Measurements from ENCODE around the gene STK26. TPM values are rescaled to one million over a fixed set of nuclear protein-coding genes. Genes with fewer than 3 reads are reported as not detected.
A peak's percentile ranks its signal among the peaks of the same experiment; 100 is the strongest.

The STK26 gene
- total RNA-seq, 1 experiment from 2014 or later = 49.5 TPM

GRCh38 chrX:132059973-132060540, 37.0 kb downstream of the STK26 start:
- H3K27ac ChIP-seq (ENCODE audit: low read length) = no peak overlapping the region
- H3K9me2 ChIP-seq (replicated peaks; ENCODE audit: insufficient read depth, low read length) = no peaks in the 10 kb centered on the region
- DNase-seq = no peak
- no peak overlapping the region for H3K9ac ChIP-seq (ENCODE audit: low read length)
- H3K36me3 ChIP-seq (ENCODE audit: insufficient read depth, low read length) = no peaks in the 10 kb centered on the region
- H2AFZ ChIP-seq (ENCODE audit: low read length) = no peak overlapping the region
- H4K20me1 ChIP-seq (ENCODE audit: insufficient read depth, low read depth, low read length) = no peaks in the 10 kb centered on the region
- no peak overlapping the region for H3K4me3 ChIP-seq (ENCODE audit: low read length)
- H3K27me3 ChIP-seq (ENCODE audit: low read length) = no peaks in the 10 kb centered on the region
- peaks cover 5% of the 10 kb centered on the region; the same call in 1 of the 2 replicates for H3K4me1 ChIP-seq (ENCODE audit: low read length)
- H3K79me2 ChIP-seq (ENCODE audit: low read length) = peaks cover 29% of the 10 kb centered on the region
- H3K4me2 ChIP-seq (ENCODE audit: low read depth, low read length, poor library complexity, severe bottlenecking) = no peak overlapping the region
- H3K9me3 ChIP-seq (ENCODE audit: low read length) = no peaks in the 10 kb centered on the region

GRCh38 chrX:132063334-132063733, 40.2 kb downstream of the STK26 start:
- Histone ChIP-seq H3K4me3 (ENCODE audit: low read length) (no peak overlapping the region), H3K9me2 (replicated peaks; ENCODE audit: insufficient read depth, low read length) (no peaks in the 10 kb centered on the region), H3K27me3 (ENCODE audit: low read length) (no peaks in the 10 kb centered on the region), H3K36me3 (ENCODE audit: insufficient read depth, low read length) (no peaks in the 10 kb centered on the region), H3K27ac (ENCODE audit: low read length) (no peak overlapping the region), H3K9me3 (ENCODE audit: low read length) (no peaks in the 10 kb centered on the region), H3K4me1 (ENCODE audit: low read length) (peaks cover 11% of the 10 kb centered on the region; the same call in 1 of the 2 replicates), H3K4me2 (ENCODE audit: low read depth, low read length, poor library complexity, severe bottlenecking) (no peak overlapping the region), H3K9ac (ENCODE audit: low read length) (no peak overlapping the region), H3K79me2 (ENCODE audit: low read length) (peaks cover 4% of the 10 kb centered on the region; the same call in 1 of the 2 replicates), H4K20me1 (ENCODE audit: insufficient read depth, low read depth, low read length) (no peaks in the 10 kb centered on the region), H2AFZ (ENCODE audit: low read length) (no peak overlapping the region)
- DNase-seq = no peak

- H2AFZ ChIP-seq (ENCODE audit: low read length) = no peak overlapping the region
- no peaks in the 10 kb centered on the region for H4K20me1 ChIP-seq (ENCODE audit: insufficient read depth, low read depth, low read length)
- peaks cover 11% of the 10 kb centered on the region; the same call in 1 of the 2 replicates for H3K4me1 ChIP-seq (ENCODE audit: low read length)
- H3K9me3 ChIP-seq (ENCODE audit: low read length) = no peaks in the 10 kb centered on the region
- no peak overlapping the region for H3K4me3 ChIP-seq (ENCODE audit: low read length)
- H3K36me3 ChIP-seq (ENCODE audit: insufficient read depth, low read length) = no peaks in the 10 kb centered on the region
- no peak overlapping the region for H3K9ac ChIP-seq (ENCODE audit: low read length)
- DNase-seq = peak; percentile 42
- no peak overlapping the region for H3K27ac ChIP-seq (ENCODE audit: low read length)
- no peaks in the 10 kb centered on the region for H3K27me3 ChIP-seq (ENCODE audit: low read length)
- H3K4me2 ChIP-seq (ENCODE audit: low read depth, low read length, poor library complexity, severe bottlenecking) = no peak overlapping the region
- peaks cover 4% of the 10 kb centered on the region; the same call in 1 of the 2 replicates for H3K79me2 ChIP-seq (ENCODE audit: low read length)
- H3K9me2 ChIP-seq (replicated peaks; ENCODE audit: insufficient read depth, low read length) = no peaks in the 10 kb centered on the region
These were observed 40.8 kb downstream of the STK26 start for GRCh38 chrX:132063862-132064261.

GRCh38 chrX:132068405-132068804, 45.3 kb downstream of the STK26 start:
- no peaks in the 10 kb centered on the region; the same call in 1 of the 2 replicates for H3K36me3 ChIP-seq (ENCODE audit: insufficient read depth, low read length)
- H3K4me3 ChIP-seq (ENCODE audit: low read length) = no peak overlapping the region
- H4K20me1 ChIP-seq (ENCODE audit: insufficient read depth, low read depth, low read length) = no peaks in the 10 kb centered on the region
- 0 out of 2 replicates have a peak, but pooled peaks cover 6% of the 10 kb centered on the region for H3K4me1 ChIP-seq (ENCODE audit: low read length)
- H3K79me2 ChIP-seq (ENCODE audit: low read length) = no peaks in the 10 kb centered on the region
- no peaks in the 10 kb centered on the region for H3K9me2 ChIP-seq (replicated peaks; ENCODE audit: insufficient read depth, low read length)
- no peaks in the 10 kb centered on the region for H3K27me3 ChIP-seq (ENCODE audit: low read length)
- no peak for DNase-seq
- H3K9ac ChIP-seq (ENCODE audit: low read length) = no peak overlapping the region
- no peak overlapping the region for H3K27ac ChIP-seq (ENCODE audit: low read length)
- no peaks in the 10 kb centered on the region for H3K9me3 ChIP-seq (ENCODE audit: low read length)
- H2AFZ ChIP-seq (ENCODE audit: low read length) = no peak overlapping the region
- H3K4me2 ChIP-seq (ENCODE audit: low read depth, low read length, poor library complexity, severe bottlenecking) = no peak overlapping the region

GRCh38 chrX:132071254-132071653, 48.2 kb downstream of the STK26 start:
- H3K27ac ChIP-seq (ENCODE audit: low read length) = no peak overlapping the region
- H3K9ac ChIP-seq (ENCODE audit: low read length) = no peak overlapping the region
- H3K9me3 ChIP-seq (ENCODE audit: low read length) = no peaks in the 10 kb centered on the region
- DNase-seq = peak; percentile 51
- H3K4me1 ChIP-seq (ENCODE audit: low read length) = 0 out of 2 replicates have a peak, but pooled peaks cover 6% of the 10 kb centered on the region
- no peaks in the 10 kb centered on the region for H3K79me2 ChIP-seq (ENCODE audit: low read length)
- H3K4me3 ChIP-seq (ENCODE audit: low read length) = no peak overlapping the region
- H3K4me2 ChIP-seq (ENCODE audit: low read depth, low read length, poor library complexity, severe bottlenecking) = no peak overlapping the region
- H3K9me2 ChIP-seq (replicated peaks; ENCODE audit: insufficient read depth, low read length) = no peaks in the 10 kb centered on the region
- no peaks in the 10 kb centered on the region; the same call in 1 of the 2 replicates for H3K36me3 ChIP-seq (ENCODE audit: insufficient read depth, low read length)
- no peak overlapping the region for H2AFZ ChIP-seq (ENCODE audit: low read length)
- no peaks in the 10 kb centered on the region for H4K20me1 ChIP-seq (ENCODE audit: insufficient read depth, low read depth, low read length)
- no peaks in the 10 kb centered on the region for H3K27me3 ChIP-seq (ENCODE audit: low read length)

- Histone ChIP-seq H3K36me3 (ENCODE audit: insufficient read depth, low read length) (no peaks in the 10 kb centered on the region; the same call in 1 of the 2 replicates), H3K9me3 (ENCODE audit: low read length) (no peaks in the 10 kb centered on the region), H3K4me1 (ENCODE audit: low read length) (no peaks in the 10 kb centered on the region), H3K9me2 (replicated peaks; ENCODE audit: insufficient read depth, low read length) (no peaks in the 10 kb centered on the region), H3K9ac (ENCODE audit: low read length) (no peak overlapping the region), H3K4me2 (ENCODE audit: low read depth, low read length, poor library complexity, severe bottlenecking) (no peak overlapping the region), H3K4me3 (ENCODE audit: low read length) (no peak overlapping the region), H4K20me1 (ENCODE audit: insufficient read depth, low read depth, low read length) (no peaks in the 10 kb centered on the region), H3K27me3 (ENCODE audit: low read length) (no peaks in the 10 kb centered on the region), H3K27ac (ENCODE audit: low read length) (no peak overlapping the region), H2AFZ (ENCODE audit: low read length) (no peak overlapping the region), H3K79me2 (ENCODE audit: low read length) (no peaks in the 10 kb centered on the region)
- no peak for DNase-seq
These were observed 54.3 kb downstream of the STK26 start for GRCh38 chrX:132077414-132077813.

- no peaks in the 10 kb centered on the region for H3K4me1 ChIP-seq (ENCODE audit: low read length)
- H3K36me3 ChIP-seq (ENCODE audit: insufficient read depth, low read length) = no peaks in the 10 kb centered on the region; the same call in 1 of the 2 replicates
- H3K9me3 ChIP-seq (ENCODE audit: low read length) = no peaks in the 10 kb centered on the region
- no peak overlapping the region for H3K4me2 ChIP-seq (ENCODE audit: low read depth, low read length, poor library complexity, severe bottlenecking)
- no peaks in the 10 kb centered on the region for H3K79me2 ChIP-seq (ENCODE audit: low read length)
- H3K27me3 ChIP-seq (ENCODE audit: low read length) = no peaks in the 10 kb centered on the region
- H2AFZ ChIP-seq (ENCODE audit: low read length) = no peak overlapping the region
- DNase-seq = no peak
- H3K9me2 ChIP-seq (replicated peaks; ENCODE audit: insufficient read depth, low read length) = no peaks in the 10 kb centered on the region
- no peak overlapping the region for H3K4me3 ChIP-seq (ENCODE audit: low read length)
- H3K27ac ChIP-seq (ENCODE audit: low read length) = no peak overlapping the region
- H3K9ac ChIP-seq (ENCODE audit: low read length) = no peak overlapping the region
- H4K20me1 ChIP-seq (ENCODE audit: insufficient read depth, low read depth, low read length) = no peaks in the 10 kb centered on the region
These were observed 54.8 kb downstream of the STK26 start for GRCh38 chrX:132077912-132078311.

GRCh38 chrX:132085786-132086185, 62.7 kb downstream of the STK26 start:
- Histone ChIP-seq H3K4me3 (ENCODE audit: low read length) (no peak overlapping the region), H3K36me3 (ENCODE audit: insufficient read depth, low read length) (no peaks in the 10 kb centered on the region), H2AFZ (ENCODE audit: low read length) (no peak overlapping the region), H3K9me3 (ENCODE audit: low read length) (no peaks in the 10 kb centered on the region), H3K4me2 (ENCODE audit: low read depth, low read length, poor library complexity, severe bottlenecking) (no peak overlapping the region), H3K9me2 (replicated peaks; ENCODE audit: insufficient read depth, low read length) (no peaks in the 10 kb centered on the region), H3K4me1 (ENCODE audit: low read length) (peaks cover 2% of the 10 kb centered on the region; the same call in 1 of the 2 replicates), H3K79me2 (ENCODE audit: low read length) (no peaks in the 10 kb centered on the region), H3K9ac (ENCODE audit: low read length) (no peak overlapping the region), H4K20me1 (ENCODE audit: insufficient read depth, low read depth, low read length) (no peaks in the 10 kb centered on the region), H3K27me3 (ENCODE audit: low read length) (no peaks in the 10 kb centered on the region), H3K27ac (ENCODE audit: low read length) (no peak overlapping the region)
- no peak for DNase-seq

Data from Karpas-422 (cell line).